GM18498 (cell line): ENCODE results near the gene PTCD3.

ENCODE experiments used
- ATAC-seq: cut with Tn5 transposase; IDR thresholded peaks from one replicate; pipeline ENCODE4 v1.9.1; 2021; ENCODE audit warnings: mild to moderate bottlenecking, moderate library complexity; ENCODE audit not compliant: unreplicated experiment

Gene PTCD3

DNA sequence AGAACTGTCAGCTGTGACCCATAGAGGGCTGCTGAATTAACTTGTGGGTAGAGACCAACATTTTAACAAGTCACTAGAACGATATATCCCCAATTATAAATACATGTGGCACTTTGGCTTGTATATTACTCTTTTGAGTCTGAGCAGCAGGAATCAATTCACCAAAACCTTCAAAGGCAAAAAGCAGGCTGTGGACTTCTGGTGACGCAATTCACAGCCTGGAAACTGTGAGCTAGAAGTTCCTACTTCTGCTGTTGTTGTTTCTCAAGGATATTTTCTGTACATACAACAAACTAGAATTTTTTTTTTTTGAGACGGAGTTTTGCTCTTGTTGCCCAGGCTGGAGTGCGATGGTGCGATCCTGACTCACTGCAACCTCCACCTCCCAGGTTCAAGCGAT lies 37.3 kb downstream of the PTCD3 start:
- ATAC-seq, result no peak

DNA sequence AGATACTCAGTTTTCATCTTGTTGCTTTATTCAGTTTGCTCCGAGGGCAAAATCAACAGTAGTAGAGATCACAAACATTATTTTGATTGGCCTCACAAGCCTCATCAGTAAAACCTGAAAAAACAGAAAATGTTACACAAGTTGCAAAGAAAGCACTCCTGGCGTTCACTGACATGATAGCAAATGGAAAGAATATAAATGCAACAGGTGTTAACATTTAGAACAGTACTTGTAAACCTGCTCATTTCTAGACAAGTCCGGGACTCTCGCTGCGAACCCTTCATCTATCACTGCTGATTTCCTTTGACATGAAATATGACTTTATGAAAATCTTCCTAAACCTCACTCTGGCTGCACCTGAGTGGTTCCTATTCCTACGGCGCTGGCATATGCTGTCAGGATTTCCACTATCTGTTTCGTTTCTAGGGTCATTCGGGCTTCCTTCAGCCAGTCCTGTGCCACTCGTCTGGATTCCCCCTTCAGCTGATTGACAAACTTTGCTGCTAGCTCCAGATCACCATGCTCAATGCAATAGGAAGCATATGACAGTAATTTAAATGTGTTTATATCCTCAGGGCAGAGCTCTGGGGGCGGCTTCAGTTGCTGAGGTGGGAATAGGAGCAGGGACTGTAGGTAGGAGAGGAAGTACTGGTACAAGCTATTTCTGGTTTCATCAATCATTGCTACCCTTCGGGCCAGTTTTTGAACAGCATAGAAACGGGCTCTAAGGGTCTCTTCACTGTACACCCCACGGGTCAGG lies 38.1 kb downstream of the PTCD3 start:
- no peak for ATAC-seq

DNA sequence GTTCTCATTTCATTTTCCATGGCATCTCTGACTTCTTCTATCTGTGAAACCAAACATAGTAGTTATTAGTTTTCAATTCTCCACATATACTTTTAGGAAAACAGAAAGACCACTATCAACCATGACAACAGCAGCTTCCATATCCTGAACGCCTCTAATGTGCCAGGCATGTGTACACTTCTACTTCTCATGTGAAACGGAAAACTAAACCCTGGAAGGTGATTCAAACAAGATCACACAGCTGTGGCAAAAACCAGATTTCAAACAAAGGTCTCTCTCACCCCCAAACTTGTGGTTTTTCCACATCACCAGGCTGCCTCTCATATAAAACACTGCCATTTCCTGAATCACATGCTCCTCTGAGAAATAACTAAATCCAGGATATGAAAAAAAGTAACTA lies 41.8 kb downstream of the PTCD3 start:
- no peak for ATAC-seq

DNA sequence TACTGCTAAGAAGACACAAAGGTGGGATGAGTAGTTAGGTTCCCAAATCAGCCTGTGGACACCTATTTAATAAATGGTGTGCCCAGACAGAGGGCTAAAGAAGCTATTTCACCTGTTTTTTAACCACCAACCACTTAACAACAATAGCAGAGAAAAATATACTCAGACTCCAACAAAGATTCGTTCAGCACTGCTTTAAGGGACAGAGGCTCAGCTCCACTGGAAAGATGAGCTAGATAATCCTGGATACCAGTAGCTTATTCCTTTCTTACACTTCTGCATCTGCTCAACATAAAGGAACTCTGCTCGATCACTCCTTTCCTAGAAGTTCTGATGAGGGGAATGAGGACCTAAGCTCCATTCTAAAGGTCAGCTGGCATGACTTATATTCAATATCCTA lies 44.5 kb downstream of the PTCD3 start:
- no peak for ATAC-seq

- no peak for ATAC-seq
Observed at GRCh38 chr2:86157009-86157556, 51.0 kb downstream of the PTCD3 start.

DNA sequence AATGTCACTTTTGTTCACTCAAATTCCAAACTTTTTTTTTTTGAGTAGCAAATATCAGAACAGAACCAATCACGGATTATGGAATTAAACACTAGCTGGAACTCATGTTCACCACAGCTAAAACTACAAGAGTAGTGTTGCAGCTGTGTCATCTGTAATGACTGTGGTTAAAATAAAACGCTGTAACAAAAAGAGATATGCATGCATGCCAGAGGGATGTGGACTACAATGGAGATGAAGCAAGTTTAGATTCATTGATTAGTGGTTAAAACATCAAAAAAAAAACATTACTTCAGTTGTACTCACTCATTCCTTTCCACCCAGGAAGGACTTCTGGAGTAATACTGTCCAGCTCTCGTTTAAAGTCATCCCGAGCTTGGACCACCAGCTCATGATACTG lies 52.3 kb downstream of the PTCD3 start:
- no peak for ATAC-seq

DNA sequence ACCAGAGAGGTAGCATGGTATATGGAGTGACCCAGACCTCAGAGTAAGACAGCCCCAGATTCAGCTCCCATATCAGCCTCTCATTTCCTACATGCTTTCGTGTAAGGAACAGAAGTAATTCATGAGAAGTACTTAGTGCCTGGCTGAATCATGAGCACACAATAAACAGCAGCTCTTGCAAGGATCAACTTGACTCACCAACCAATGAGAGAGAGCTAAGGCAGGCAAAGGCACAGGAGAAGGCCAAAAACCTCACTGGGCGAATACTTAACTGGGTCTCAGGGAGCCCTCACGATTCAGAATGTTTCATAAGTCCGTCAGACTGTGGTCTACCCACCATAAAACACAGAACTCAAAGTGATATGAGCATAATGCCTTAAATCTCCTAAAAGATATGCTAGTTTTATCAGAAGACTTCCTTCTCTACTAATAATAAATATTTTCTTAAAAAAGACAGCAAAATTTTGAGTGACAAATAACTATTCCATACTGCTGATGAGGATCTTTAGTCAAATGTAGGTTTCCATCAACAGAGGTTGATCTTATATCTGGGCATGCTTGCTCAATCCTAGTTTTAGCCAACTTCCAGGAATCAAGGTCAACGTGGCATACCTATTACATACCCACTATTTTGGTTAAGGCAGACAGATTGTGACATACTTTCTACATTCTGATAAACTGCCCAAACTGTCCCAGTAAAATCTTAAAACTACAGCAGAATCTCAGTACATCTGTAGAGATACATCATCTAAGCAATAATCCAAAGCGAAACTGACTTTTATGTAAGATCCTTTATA lies 54.3 kb downstream of the PTCD3 start:
- no peak for ATAC-seq

DNA sequence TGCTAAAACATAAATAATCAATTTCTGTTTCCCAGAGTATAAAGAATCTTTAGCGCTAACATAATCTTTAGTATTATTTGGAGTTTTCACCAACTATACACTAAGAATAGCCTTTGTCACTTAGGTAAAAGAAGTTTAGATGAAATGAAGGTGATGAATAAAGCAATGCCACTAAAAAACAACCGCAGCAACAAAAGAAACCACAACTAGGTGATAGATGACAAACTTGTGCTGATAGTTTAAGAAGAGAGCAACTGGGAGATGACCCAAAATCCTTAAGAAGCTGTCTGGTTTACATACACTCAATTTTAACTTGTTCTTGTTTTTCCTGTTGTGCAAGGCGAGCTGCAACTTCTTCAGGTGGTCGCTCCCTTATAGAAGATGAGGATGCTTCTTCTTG lies 64.4 kb downstream of the PTCD3 start:
- ATAC-seq, result no peak

- no peak for ATAC-seq
Observed at GRCh38 chr2:86171295-86171694, 65.3 kb downstream of the PTCD3 start.

- ATAC-seq, result no peak
Observed at GRCh38 chr2:86172610-86173009, 66.6 kb downstream of the PTCD3 start.

- no peak for ATAC-seq
Observed at GRCh38 chr2:86174445-86174844, 68.4 kb downstream of the PTCD3 start.

GRCh38 chr2:86175828-86176227 lies 69.8 kb downstream of the PTCD3 start:
- ATAC-seq, result no peak

DNA sequence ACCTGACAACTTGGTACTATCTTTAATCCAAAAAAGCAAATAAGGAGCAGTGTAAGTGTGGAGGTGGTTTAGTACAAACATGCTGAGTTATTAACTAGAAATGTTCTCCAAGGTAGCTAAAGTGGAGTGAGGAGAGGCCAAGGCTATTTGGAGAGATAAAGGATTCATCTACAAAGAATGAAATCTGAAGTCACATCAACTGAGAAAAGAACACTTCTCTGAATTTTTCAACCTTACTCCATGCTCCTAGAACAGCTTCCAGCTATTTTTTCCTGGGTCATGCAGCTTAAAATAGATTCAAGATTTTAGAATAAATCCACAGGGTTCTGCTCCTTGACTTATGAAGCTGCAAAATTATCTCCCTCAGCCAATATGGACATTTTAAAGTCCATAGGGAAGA lies 70.6 kb downstream of the PTCD3 start:
- ATAC-seq, result no peak

DNA sequence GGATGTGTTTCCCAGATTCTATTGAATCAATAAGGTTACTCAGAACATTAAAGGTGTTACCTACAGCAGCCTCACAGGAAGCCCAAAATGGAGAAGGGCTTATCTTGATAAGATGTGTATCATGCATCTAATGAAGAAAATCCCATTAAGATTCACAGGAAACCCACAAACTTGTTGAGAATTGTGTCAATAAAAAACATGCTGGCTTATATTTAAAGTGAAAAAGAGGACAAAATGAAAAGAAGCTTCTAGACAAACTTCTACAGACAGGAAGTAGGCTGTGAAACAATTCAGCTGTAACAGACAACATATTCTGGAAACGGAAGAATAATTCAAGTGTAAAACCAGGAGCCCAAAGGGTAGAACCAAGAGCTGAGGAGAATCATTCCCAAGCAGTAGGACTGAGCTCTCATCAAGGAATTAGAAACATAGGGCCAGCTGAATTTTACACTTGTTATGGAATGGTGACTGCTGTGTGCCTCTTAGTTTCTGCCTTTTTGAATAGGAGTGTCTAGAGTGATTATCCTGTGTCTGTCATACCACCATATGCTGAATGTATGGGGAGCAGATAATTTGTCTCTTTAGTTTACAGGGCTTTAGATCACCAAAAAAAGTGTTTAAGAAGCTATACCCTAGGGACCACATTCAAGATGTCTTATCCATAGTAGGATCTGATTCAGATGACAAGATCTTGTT lies 79.6 kb downstream of the PTCD3 start:
- ATAC-seq, result no peak

DNA sequence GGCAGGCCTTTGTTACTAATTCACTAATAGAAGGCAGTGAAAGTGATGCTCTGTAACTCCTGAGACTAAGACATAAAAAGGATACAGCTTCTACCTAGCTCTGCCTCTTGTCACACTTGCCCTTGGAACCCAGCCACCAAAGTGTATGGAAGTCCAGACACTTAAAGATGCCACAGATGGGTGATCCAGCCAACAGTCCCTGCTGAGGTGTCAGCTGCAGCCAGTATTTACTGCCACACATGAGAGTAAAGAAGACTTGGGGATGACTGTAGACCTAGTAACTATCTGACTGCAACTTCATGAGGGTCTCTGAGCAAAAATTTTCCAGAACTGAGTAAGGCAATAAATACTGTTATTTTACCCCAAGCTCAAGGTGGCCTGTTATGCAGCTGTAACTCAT lies 80.4 kb downstream of the PTCD3 start:
- no peak for ATAC-seq

- ATAC-seq, result no peak
Observed at GRCh38 chr2:86189782-86190416, 83.9 kb downstream of the PTCD3 start.
